Caco-2 (cell line): ENCODE results near the gene DLST. TPM values are rescaled to one million over a fixed set of nuclear protein-coding genes. Genes with fewer than 3 reads are reported as not detected.
"Not testable (repeated sequence)": the region's sequence is repeated elsewhere in the genome, so short reads cannot be mapped to it uniquely, and the experiment has no call there.

Source experiments
- BruUV-seq: library from RNA; stranded (reverse); fragments of 400-500 nt; replicated peaks from 2 replicates; lab custom pipeline; 2021; lab: Mats Ljungman, UMichigan
- CTCF ChIA-PET: fragments of 300-600 bp; sonication (Branson Sonifier 250); formaldehyde crosslinking; loops from one replicate; lab custom pipeline; 2022; ENCODE audit warnings: antibody characterized with exemption; lab: Charles Lee
- POLR2A ChIA-PET: fragments of 300-600 bp; sonication (Branson Sonifier 250); formaldehyde crosslinking; loops from one replicate; lab custom pipeline; 2022; ENCODE audit warnings: antibody characterized with exemption; lab: Charles Lee
- DNase-seq, 2 experiments: peaks; one replicate each; pipeline versions ENCODE4 v3.0.0 to v3.0.0-alpha.2; 2020 to 2022
- H3K27me3 ChIP-seq: replicated peaks from 2 replicates; pipeline ENCODE4 v1.6.0; 2011; ENCODE audit warnings: low read length; ENCODE audit not compliant: control insufficient read depth, insufficient read depth
- H3K36me3 ChIP-seq: 2 replicates; pipeline ENCODE4 v1.5.1; 2011; ENCODE audit warnings: low read length; ENCODE audit not compliant: control insufficient read depth, insufficient read depth
- H3K4me1 ChIP-seq: fragments of 250-450 bp; sonication (Bioruptor Pico); 2 replicates; pipeline ENCODE4 v1.5.1; 2020; ENCODE audit warnings: mild to moderate bottlenecking
- H3K4me3 ChIP-seq: 2 replicates; pipeline ENCODE4 v1.5.1; 2011; ENCODE audit warnings: low read depth, mild to moderate bottlenecking, control low read depth, low read length
- H3K9me3 ChIP-seq: fragments of 250-450 bp; sonication (Bioruptor Pico); 2 replicates; pipeline ENCODE4 v1.5.1; 2020; ENCODE audit warnings: mild to moderate bottlenecking, moderate library complexity
- H3K27ac Mint-ChIP-seq: one replicate; pipeline ENCODE4 v1.8.0; 2022; ENCODE audit warnings: mixed read lengths; ENCODE audit not compliant: unreplicated experiment
- H3K27me3 Mint-ChIP-seq: one replicate; pipeline ENCODE4 v1.8.0; 2022; ENCODE audit warnings: mixed read lengths; ENCODE audit not compliant: insufficient read depth, unreplicated experiment
- H3K36me3 Mint-ChIP-seq: one replicate; pipeline ENCODE4 v1.8.0; 2022; ENCODE audit warnings: mild to moderate bottlenecking, mixed read lengths; ENCODE audit not compliant: insufficient read depth, unreplicated experiment
- H3K4me1 Mint-ChIP-seq: one replicate; pipeline ENCODE4 v1.8.0; 2022; ENCODE audit warnings: low read depth, mixed read lengths; ENCODE audit not compliant: unreplicated experiment
- H3K4me3 Mint-ChIP-seq: one replicate; pipeline ENCODE4 v1.8.0; 2022; ENCODE audit warnings: mild to moderate bottlenecking, moderate library complexity, mixed read lengths; ENCODE audit not compliant: unreplicated experiment
- H3K9me3 Mint-ChIP-seq: one replicate; pipeline ENCODE4 v1.8.0; 2022; ENCODE audit warnings: mixed read lengths; ENCODE audit not compliant: unreplicated experiment
- intact Hi-C: fragments of 100-400 bp; cut with micrococcal nuclease; formaldehyde crosslinking; loops from one replicate; pipeline ENCODE4 v1.10.0; 2022; ENCODE audit not compliant: unreplicated experiment
- total RNA-seq: library from RNA; stranded (reverse); gene quantifications from 2 replicates; pipeline ENCODE4 v1.2.3, GENCODE V29; 2022
- TF ChIP-seq, protein P1 (sequence below), 2 experiments: fragments of 200-600 bp in 1 of 2; IDR thresholded peaks; 1 replicate in 1 of 2; 2 replicates in 1 of 2; pipeline versions ENCODE4 v1.5.1 to v1.8.0; 2011 to 2022; ENCODE audit warnings: antibody characterized with exemption in 1 of 2, control low read depth in 1 of 2, inconsistent platforms in 1 of 2, low read depth in 1 of 2, low read length in 1 of 2, mild to moderate bottlenecking in 1 of 2, moderate library complexity in 1 of 2; ENCODE audit not compliant: insufficient read depth in 1 of 2, severe bottlenecking in 1 of 2, unreplicated experiment in 1 of 2

Gene DLST
- total RNA-seq, 1 experiment from 2014 or later = 88.1 TPM

DNA sequence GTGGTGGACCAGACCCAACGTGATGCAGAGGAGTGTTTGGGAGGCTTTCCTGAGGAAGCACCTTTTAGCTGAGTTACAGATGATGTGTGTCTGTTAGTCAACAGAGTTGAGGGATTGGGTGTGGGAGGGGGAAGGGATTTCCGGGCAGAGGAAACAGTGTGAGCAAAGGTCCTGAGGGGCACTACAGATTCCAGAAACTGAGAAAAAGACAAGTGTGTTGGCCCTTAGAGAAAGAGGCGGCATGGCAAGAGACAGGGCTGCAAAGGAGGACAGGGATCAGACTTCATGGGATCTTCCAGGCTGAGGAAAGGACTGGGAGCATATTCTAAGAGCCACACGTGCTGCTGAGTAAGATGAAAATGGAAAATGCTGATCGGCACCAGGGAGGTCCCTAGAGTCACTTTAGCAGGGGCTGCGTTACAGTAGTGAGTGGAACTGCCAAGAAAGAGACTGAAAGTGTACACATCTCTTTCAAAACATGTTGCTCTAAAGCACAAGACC, 50.7 kb downstream of the DLST start:
- intact Hi-C loops = no loop called here
- Histone ChIP-seq H3K36me3 (no peaks in the 10 kb centered on the region), H3K27me3 (no peaks in the 10 kb centered on the region), H3K9me3 (no peaks in the 10 kb centered on the region), H3K4me1 (no peaks in the 10 kb centered on the region), H3K4me3 (no peak overlapping the region)
- Mint-ChIP-seq H3K36me3 (no peaks in the 10 kb centered on the region), H3K27ac (no peak overlapping the region), H3K4me1 (no peaks in the 10 kb centered on the region), H3K27me3 (no peaks in the 10 kb centered on the region), H3K4me3 (no peak overlapping the region), H3K9me3 (no peaks in the 10 kb centered on the region)
- no TSS peak for BruUV-seq
- TF ChIP-seq, protein P1, sequence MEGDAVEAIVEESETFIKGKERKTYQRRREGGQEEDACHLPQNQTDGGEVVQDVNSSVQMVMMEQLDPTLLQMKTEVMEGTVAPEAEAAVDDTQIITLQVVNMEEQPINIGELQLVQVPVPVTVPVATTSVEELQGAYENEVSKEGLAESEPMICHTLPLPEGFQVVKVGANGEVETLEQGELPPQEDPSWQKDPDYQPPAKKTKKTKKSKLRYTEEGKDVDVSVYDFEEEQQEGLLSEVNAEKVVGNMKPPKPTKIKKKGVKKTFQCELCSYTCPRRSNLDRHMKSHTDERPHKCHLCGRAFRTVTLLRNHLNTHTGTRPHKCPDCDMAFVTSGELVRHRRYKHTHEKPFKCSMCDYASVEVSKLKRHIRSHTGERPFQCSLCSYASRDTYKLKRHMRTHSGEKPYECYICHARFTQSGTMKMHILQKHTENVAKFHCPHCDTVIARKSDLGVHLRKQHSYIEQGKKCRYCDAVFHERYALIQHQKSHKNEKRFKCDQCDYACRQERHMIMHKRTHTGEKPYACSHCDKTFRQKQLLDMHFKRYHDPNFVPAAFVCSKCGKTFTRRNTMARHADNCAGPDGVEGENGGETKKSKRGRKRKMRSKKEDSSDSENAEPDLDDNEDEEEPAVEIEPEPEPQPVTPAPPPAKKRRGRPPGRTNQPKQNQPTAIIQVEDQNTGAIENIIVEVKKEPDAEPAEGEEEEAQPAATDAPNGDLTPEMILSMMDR (IDR thresholded peaks at IDR 0.05; ENCODE audit: insufficient read depth in 1 of 2, low read depth in 1 of 2, low read length in 1 of 2, severe bottlenecking in 1 of 2, unreplicated experiment in 1 of 2) = no peak
- ChIA-PET CTCF (no interaction called here), POLR2A (no interaction called here)
- no peak for DNase-seq

DNA sequence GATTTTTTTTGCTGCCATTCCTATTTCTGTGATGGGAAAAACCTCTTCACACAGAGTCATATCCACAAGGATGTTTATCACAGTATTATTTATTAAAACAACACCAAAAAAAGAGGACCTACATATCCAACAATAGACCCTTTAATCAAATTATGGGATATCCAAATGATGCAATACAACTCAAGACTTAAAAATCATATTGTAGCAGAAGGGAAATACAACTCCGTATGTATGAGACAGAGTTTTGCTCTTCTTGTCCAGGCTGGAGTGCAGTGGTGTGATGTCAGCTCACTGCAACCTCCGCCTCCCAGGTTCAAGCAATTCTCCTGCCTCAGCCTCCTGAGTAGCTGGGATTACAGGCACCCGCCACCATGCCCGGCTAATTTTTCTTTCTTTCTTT, 51.2 kb downstream of the DLST start:
- H3K4me1 ChIP-seq, H3K27me3 Mint-ChIP-seq, H3K9me3 ChIP-seq, POLR2A ChIA-PET, H3K36me3 Mint-ChIP-seq, H3K4me3 Mint-ChIP-seq, H3K9me3 Mint-ChIP-seq, H3K36me3 ChIP-seq, CTCF ChIA-PET, DNase-seq, H3K27me3 ChIP-seq, intact Hi-C loops, H3K4me3 ChIP-seq, BruUV-seq, H3K4me1 Mint-ChIP-seq, H3K27ac Mint-ChIP-seq: not testable (repeated sequence)

DNA sequence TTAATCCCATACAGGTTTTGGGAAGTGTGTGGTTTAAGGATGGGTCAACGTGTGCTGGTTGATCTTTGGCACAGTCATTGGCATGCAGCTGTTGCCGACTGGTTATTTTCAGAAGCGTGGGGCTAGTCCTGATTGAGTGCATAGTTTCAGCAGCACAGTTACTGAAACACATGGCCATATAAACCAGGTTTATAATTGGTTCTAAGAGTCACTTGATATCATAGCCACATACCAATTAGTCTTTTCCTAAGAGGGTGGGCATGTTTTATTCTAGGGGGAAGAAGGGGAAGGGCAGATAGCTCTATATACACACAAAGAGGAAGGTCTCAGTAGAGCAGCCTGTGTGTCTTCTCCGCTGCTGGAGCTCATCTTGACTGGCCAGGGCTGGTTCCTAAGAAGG, 52.3 kb downstream of the DLST start:
- Histone ChIP-seq H3K4me1 (no peaks in the 10 kb centered on the region), H3K27me3 (no peaks in the 10 kb centered on the region), H3K36me3 (no peaks in the 10 kb centered on the region), H3K9me3 (no peaks in the 10 kb centered on the region), H3K4me3 (no peak overlapping the region)
- Mint-ChIP-seq H3K9me3 (peaks cover 10% of the 10 kb centered on the region), H3K36me3 (no peaks in the 10 kb centered on the region), H3K4me1 (no peaks in the 10 kb centered on the region), H3K4me3 (no peak overlapping the region), H3K27me3 (peaks cover 6% of the 10 kb centered on the region), H3K27ac (no peak overlapping the region)
- BruUV-seq = no TSS peak
- ChIA-PET CTCF (interaction anchor here (1.3 to 1.5 kb wide), 2 partner anchors 11 to 28 kb away, joined by 3 to 4 read pairs; no protein-coding TSS in a partner anchor), POLR2A (no interaction called here)
- no peak for DNase-seq
- TF ChIP-seq, protein P1 (IDR thresholded peaks at IDR 0.05; ENCODE audit: insufficient read depth in 1 of 2, low read depth in 1 of 2, low read length in 1 of 2, severe bottlenecking in 1 of 2, unreplicated experiment in 1 of 2) = no peak
- intact Hi-C loops = no loop called here
